ENCODE measurements around the gene KCNG2.

GRCh38 chr18:79876497-79876896 is 78.8 kb downstream of the KCNG2 start:
- no peak for TF ChIP-seq POLR2A (IDR thresholded peaks at IDR 0.05)
- no peak for TF ChIP-seq CTCF (IDR thresholded peaks at IDR 0.05)
